PC-3 (cell line): ENCODE results near the gene MAN1B1.

Experiments
- EZH2 ChIP-seq: fragments of 300-600 bp; sonication (generic); IDR thresholded peaks from one replicate; pipeline ENCODE4 v1.6.1; 2017; ENCODE audit warnings: antibody characterized with exemption, mild to moderate bottlenecking, low read length; ENCODE audit not compliant: unreplicated experiment
- TF ChIP-seq, protein P1 (sequence below): fragments of 300-600 bp; sonication (generic); conservative IDR thresholded peaks from 2 replicates; pipeline ENCODE4 v1.5.1; 2017; ENCODE audit warnings: antibody characterized with exemption, low read depth, mild to moderate bottlenecking, low read length

DNA sequence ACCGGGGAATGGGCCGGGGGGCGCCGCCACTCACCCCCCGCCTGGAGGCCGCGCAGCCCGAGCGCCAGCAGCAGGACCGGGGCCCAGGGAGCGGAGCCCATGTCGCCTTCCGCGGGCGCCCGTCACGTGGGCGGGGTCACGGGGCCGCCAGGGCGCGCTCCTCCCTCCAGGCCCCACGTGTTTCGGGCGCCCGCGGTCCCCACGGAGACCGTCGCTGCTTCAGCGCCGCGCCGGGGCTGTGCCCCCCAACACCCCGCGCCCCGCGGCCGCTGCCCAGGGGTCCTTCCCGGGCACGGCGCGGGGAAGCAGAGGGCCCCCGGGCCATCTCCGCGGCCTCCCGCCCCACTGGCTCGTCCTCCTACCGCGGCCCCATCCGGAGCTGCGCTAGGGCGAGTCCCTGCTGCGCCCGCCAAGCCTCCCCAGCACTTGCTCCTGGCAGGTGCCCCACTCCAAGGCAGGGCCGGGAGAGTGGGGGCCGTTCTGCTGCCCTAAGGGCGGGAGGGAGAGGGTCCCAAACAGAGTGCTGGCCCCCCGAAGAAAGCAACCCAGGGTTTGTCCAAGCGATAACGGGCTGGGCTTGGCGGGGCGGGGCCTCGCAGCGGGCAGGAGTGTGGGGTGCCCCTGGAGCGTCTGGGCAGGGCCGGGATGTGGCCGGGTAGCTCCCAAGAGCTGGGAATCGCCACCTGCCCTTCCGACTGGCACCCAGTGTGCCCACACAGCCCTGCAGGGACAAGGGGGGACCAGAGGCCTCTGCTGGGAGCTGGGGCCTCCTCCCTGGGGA, 28.0 kb downstream of the MAN1B1 start, which contains the start of gene DPP7:
- TF ChIP-seq, protein P1, sequence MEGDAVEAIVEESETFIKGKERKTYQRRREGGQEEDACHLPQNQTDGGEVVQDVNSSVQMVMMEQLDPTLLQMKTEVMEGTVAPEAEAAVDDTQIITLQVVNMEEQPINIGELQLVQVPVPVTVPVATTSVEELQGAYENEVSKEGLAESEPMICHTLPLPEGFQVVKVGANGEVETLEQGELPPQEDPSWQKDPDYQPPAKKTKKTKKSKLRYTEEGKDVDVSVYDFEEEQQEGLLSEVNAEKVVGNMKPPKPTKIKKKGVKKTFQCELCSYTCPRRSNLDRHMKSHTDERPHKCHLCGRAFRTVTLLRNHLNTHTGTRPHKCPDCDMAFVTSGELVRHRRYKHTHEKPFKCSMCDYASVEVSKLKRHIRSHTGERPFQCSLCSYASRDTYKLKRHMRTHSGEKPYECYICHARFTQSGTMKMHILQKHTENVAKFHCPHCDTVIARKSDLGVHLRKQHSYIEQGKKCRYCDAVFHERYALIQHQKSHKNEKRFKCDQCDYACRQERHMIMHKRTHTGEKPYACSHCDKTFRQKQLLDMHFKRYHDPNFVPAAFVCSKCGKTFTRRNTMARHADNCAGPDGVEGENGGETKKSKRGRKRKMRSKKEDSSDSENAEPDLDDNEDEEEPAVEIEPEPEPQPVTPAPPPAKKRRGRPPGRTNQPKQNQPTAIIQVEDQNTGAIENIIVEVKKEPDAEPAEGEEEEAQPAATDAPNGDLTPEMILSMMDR, result no peak
- no peak for TF ChIP-seq EZH2
